Colonic mucosa (tissue), 4 donors: ENCODE measurements around the gene ALOX5AP. TPM values are rescaled to one million over a fixed set of nuclear protein-coding genes. Genes with fewer than 3 reads are reported as not detected.

Source experiments
- DNase-seq: peaks from one replicate; pipeline ENCODE4 v3.0.0-alpha.2; 2020
- H3K27ac ChIP-seq: fragments of 200-600 bp; one replicate; pipeline ENCODE4 v1.8.0; 2021
- H3K27me3 ChIP-seq: fragments of 200-600 bp; one replicate; pipeline ENCODE4 v1.8.0; 2021
- H3K36me3 ChIP-seq: fragments of 200-600 bp; one replicate; pipeline ENCODE4 v1.8.0; 2021
- H3K4me1 ChIP-seq: fragments of 200-600 bp; one replicate; pipeline ENCODE4 v1.8.0; 2021; ENCODE audit warnings: mild to moderate bottlenecking
- H3K4me3 ChIP-seq: fragments of 200-600 bp; one replicate; pipeline ENCODE4 v1.8.0; 2021
- H3K9ac ChIP-seq, 2 donors: one replicate each; pipeline ENCODE4 v1.7.0; 2013; ENCODE audit warnings: control low read depth in 2 of 2, low read depth in 2 of 2, low read length in 2 of 2
- H3K9me3 ChIP-seq: fragments of 200-600 bp; one replicate; pipeline ENCODE4 v1.8.0; 2021
- CTCF ChIP-seq: fragments of 200-600 bp; IDR thresholded peaks from one replicate; pipeline ENCODE4 v1.8.0; 2022; ENCODE audit warnings: antibody characterized with exemption, mild to moderate bottlenecking
- intact Hi-C: fragments of 100-400 bp; cut with DNase I; formaldehyde crosslinking; loops from one replicate; pipeline ENCODE4 v1.14.1; 2022
- total RNA-seq, 2 donors: library from RNA; stranded (reverse); fragmentation: NEBNext Ultra II Directional in 1 of 2; extraction: Animal tissue kit (Norgen Biotek cat#: 25700) in 1 of 2; gene quantifications; one replicate each; pipeline ENCODE4 v1.2.1, GENCODE V29; 2021
- donor health status: healthy.
- donor health status: DM: no; HTN: no; CAD: no.
- donor health status: DM: no; HTN: no; CAD: no.

The ALOX5AP gene
- total RNA-seq, 2 donors from 2014 or later, result 5.0 to 5.1 TPM

GRCh38 chr13:30715837-30716236, 19.5 kb upstream of the ALOX5AP start:
- Histone ChIP-seq H3K27me3 (no peaks in the 10 kb centered on the region), H3K27ac (no peak overlapping the region), H3K4me3 (no peak overlapping the region), H3K36me3 (no peaks in the 10 kb centered on the region), H3K9ac (no peak overlapping the region), H3K9me3 (no peaks in the 10 kb centered on the region), H3K4me1 (no peaks in the 10 kb centered on the region)
- DNase-seq, result no peak
- intact Hi-C loops, result no loop called here
- no peak for TF ChIP-seq CTCF

GRCh38 chr13:30718661-30719524, 16.4 kb upstream of the ALOX5AP start:
- no peaks in the 10 kb centered on the region for H3K36me3 ChIP-seq
- H3K4me3 ChIP-seq, result no peak overlapping the region
- intact Hi-C loops, result no loop called here
- no peak overlapping the region for H3K9ac ChIP-seq
- no peak for DNase-seq
- H3K27ac ChIP-seq, result no peak overlapping the region
- H3K27me3 ChIP-seq, result no peaks in the 10 kb centered on the region
- no peak for TF ChIP-seq CTCF
- no peaks in the 10 kb centered on the region for H3K9me3 ChIP-seq
- no peaks in the 10 kb centered on the region for H3K4me1 ChIP-seq

DNA sequence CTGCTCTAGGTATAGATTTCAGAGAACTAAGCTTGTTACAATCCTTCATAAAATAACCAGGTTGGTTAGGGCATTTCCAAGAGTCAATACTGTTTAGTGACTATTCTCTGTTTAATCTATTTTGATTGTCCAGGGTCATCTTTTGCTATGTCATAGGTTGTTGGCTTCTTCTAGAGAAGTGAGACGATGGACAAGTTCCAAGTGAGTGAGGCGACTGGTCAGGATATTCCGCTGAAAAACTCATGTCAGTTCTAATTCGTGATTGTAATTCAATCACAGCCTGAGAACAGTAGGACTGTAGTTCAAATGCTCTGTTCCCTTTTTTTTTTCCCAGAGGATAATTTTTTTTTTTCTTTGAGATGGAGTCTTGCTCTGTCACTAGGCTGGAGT, 15.8 kb upstream of the ALOX5AP start:
- intact Hi-C loops, result no loop called here
- no peaks in the 10 kb centered on the region for H3K36me3 ChIP-seq
- H3K27me3 ChIP-seq, result no peaks in the 10 kb centered on the region
- H3K9me3 ChIP-seq, result no peaks in the 10 kb centered on the region
- DNase-seq, result no peak
- H3K4me3 ChIP-seq, result no peak overlapping the region
- H3K27ac ChIP-seq, result no peak overlapping the region
- no peak for TF ChIP-seq CTCF
- no peak overlapping the region for H3K9ac ChIP-seq
- H3K4me1 ChIP-seq, result no peaks in the 10 kb centered on the region

GRCh38 chr13:30720172-30720869, 15.0 kb upstream of the ALOX5AP start:
- no peak overlapping the region for H3K9ac ChIP-seq
- DNase-seq, result no peak
- H3K27ac ChIP-seq, result no peak overlapping the region
- no peaks in the 10 kb centered on the region for H3K4me1 ChIP-seq
- intact Hi-C loops, result no loop called here
- H3K27me3 ChIP-seq, result no peaks in the 10 kb centered on the region
- H3K36me3 ChIP-seq, result no peaks in the 10 kb centered on the region
- TF ChIP-seq CTCF, result no peak
- H3K4me3 ChIP-seq, result no peak overlapping the region
- no peaks in the 10 kb centered on the region for H3K9me3 ChIP-seq

- DNase-seq, result no peak
- Histone ChIP-seq H3K4me3 (no peak overlapping the region), H3K36me3 (no peaks in the 10 kb centered on the region), H3K9me3 (no peaks in the 10 kb centered on the region), H3K4me1 (no peaks in the 10 kb centered on the region), H3K27ac (no peak overlapping the region), H3K9ac (no peak overlapping the region), H3K27me3 (no peaks in the 10 kb centered on the region)
- no peak for TF ChIP-seq CTCF
- intact Hi-C loops, result no loop called here
Observed at GRCh38 chr13:30721936-30722335, 13.4 kb upstream of the ALOX5AP start.
